Right cardiac atrium (tissue), 5 donors: Measurements from ENCODE around the gene RTEL1. TPM values are rescaled to one million over a fixed set of nuclear protein-coding genes. Genes with fewer than 3 reads are reported as not detected.
"Not testable (repeated sequence)": the region's sequence is repeated elsewhere in the genome, so short reads cannot be mapped to it uniquely, and the experiment has no call there.

Experiments
- ATAC-seq, 2 donors: fragments of 200-7000 bp; cut with Tn5 transposase; one replicate each; pipeline versions ENCODE4 v1.8.0 to v1.9.1; 2020; ENCODE audit warnings: moderate library complexity in 2 of 2, mild to moderate bottlenecking in 1 of 2
- DNase-seq, 3 donors: peaks; one replicate each; pipeline ENCODE4 v3.0.0-alpha.2; 2020
- H3K27ac ChIP-seq: one replicate; pipeline ENCODE4 v1.5.1; 2013; ENCODE audit warnings: mild to moderate bottlenecking, low read length, control low read depth, moderate library complexity
- H3K27me3 ChIP-seq: one replicate; pipeline ENCODE4 v1.6.1; 2013; ENCODE audit not compliant: control insufficient read depth, insufficient read depth
- H3K4me1 ChIP-seq: one replicate; pipeline ENCODE4 v1.6.1; 2013; ENCODE audit warnings: low read length; ENCODE audit not compliant: control insufficient read depth, insufficient read depth
- H3K4me3 ChIP-seq: one replicate; pipeline ENCODE4 v1.5.1; 2013; ENCODE audit warnings: low read length, control low read depth
- H3K9me3 ChIP-seq: one replicate; pipeline ENCODE4 v1.6.1; 2013; ENCODE audit warnings: low read length; ENCODE audit not compliant: control insufficient read depth
- WGBS: extraction: QIAGEN DNeasy Blood & Tissue Kit; methylation state at CpG from one replicate; pipeline ENCODE4 v1.1.7; 2013; 5-methylcytosine and 5-hydroxymethylcytosine counted together
- intact Hi-C, 4 donors: fragments of 100-400 bp; cut with DNase I; formaldehyde crosslinking; loops; one replicate each; pipeline versions ENCODE4 v1.11.0 to v1.14.0; 2022 to 2023
- long read RNA-seq, 4 donors: library from polyadenylated mRNA; unstranded; transcript quantifications; one replicate each; pipeline ENCODE4 v2.0.0, GENCODE V29; 2020 to 2021
- polyA plus RNA-seq: library from polyadenylated mRNA; stranded (reverse); fragments of 200-250 nt; gene quantifications from one replicate; pipeline ENCODE4 v1.2.3, GENCODE V29; 2013
- total RNA-seq, 4 donors: library from RNA; stranded (reverse); fragmentation: NEBNext Ultra II Directional; extraction: Animal tissue kit (Norgen Biotek cat#: 25700); gene quantifications; one replicate each; pipeline ENCODE4 v1.2.1, GENCODE V29; 2021
- donor health status: healthy with polysubstance abuse.
- donor health status: DM: no; HTN: yes; CAD: no.
- donor health status: DM: no; HTN: no; CAD: no.
- donor health status: DM: no; HTN: yes; CAD: no; lungs with severe emphysema.
- donor health status: DM: yes; HTN: yes; CAD: no.

Gene RTEL1
- total RNA-seq (10 to 100 TPM; 12.3 to 14.8 (median 13.3) TPM), polyA plus RNA-seq (7.7 TPM)
- long read RNA-seq, donor 1, full-length matches to known transcripts, result 1 of 20 reads
- long read RNA-seq, donor 1, partial matches to known transcripts, result 13 of 20 reads
- long read RNA-seq, donor 1, other reads (novel, unspliced or antisense), result 6 of 20 reads
- long read RNA-seq, donor 2, partial matches to known transcripts, result 4 of 11 reads
- long read RNA-seq, donor 2, other reads (novel, unspliced or antisense), result 7 of 11 reads
- long read RNA-seq, donor 3, full-length matches to known transcripts, result 5 of 28 reads
- long read RNA-seq, donor 3, partial matches to known transcripts, result 17 of 28 reads
- long read RNA-seq, donor 3, other reads (novel, unspliced or antisense), result 6 of 28 reads
- long read RNA-seq, donor 4, partial matches to known transcripts, result 4 of 6 reads
- long read RNA-seq, donor 4, other reads (novel, unspliced or antisense), result 2 of 6 reads

GRCh38 chr20:63657937-63658748, at the start of gene RTEL1:
Gene RTEL1 (plus strand): TSS chr20:63658312. CDS start chr20:63659403, 1,091 bp downstream.
- peaks cover 6% of the 10 kb centered on the region for H3K4me1 ChIP-seq
- no peaks in the 10 kb centered on the region for H3K9me3 ChIP-seq
- DNase-seq (peak; percentile 94 to 98 (median 97)), ATAC-seq (peak; percentile 96)
- H3K27me3 ChIP-seq, result no peaks in the 10 kb centered on the region
- peak within 1 kb of the TSS; percentile 76 for H3K27ac ChIP-seq
- intact Hi-C loops, result loop anchor here in 1 of 4 donors (10.0 kb wide), 1 partner anchor 317 kb away; the partner anchor contains the start of gene SAMD10
- WGBS, result 2% methylated on average over 73 of the region's 73 CpGs
- H3K4me3 ChIP-seq, result peak within 1 kb of the TSS; percentile 80

- Histone ChIP-seq H3K27ac (no peak overlapping the region), H3K4me3 (no peak overlapping the region), H3K9me3 (no peaks in the 10 kb centered on the region), H3K4me1 (no peaks in the 10 kb centered on the region), H3K27me3 (no peaks in the 10 kb centered on the region)
- 88% methylated on average over 17 of the region's 17 CpGs for WGBS
- DNase-seq (no peak), ATAC-seq (no peak)
- intact Hi-C loops, result no loop called here
These were observed 47.3 kb upstream of the RTEL1 start for GRCh38 chr20:63610581-63611435.

GRCh38 chr20:63611646-63612045, 46.5 kb upstream of the RTEL1 start:
- Histone ChIP-seq H3K4me3 (no peak overlapping the region), H3K27me3 (no peaks in the 10 kb centered on the region), H3K27ac (no peak overlapping the region), H3K4me1 (no peaks in the 10 kb centered on the region), H3K9me3 (no peaks in the 10 kb centered on the region)
- ATAC-seq (no peak), DNase-seq (no peak)
- intact Hi-C loops, result loop anchor here in 1 of 4 donors (2.0 kb wide), 1 partner anchor 75 kb away; the partner anchor contains the start of gene PTK6
- WGBS, result 87% methylated on average over 10 of the region's 10 CpGs

GRCh38 chr20:63612276-63612931, 45.7 kb upstream of the RTEL1 start:
- no peak overlapping the region for H3K27ac ChIP-seq
- H3K4me3 ChIP-seq, result no peak overlapping the region
- H3K9me3 ChIP-seq, result no peaks in the 10 kb centered on the region
- 77% methylated on average over 20 of the region's 20 CpGs for WGBS
- H3K4me1 ChIP-seq, result no peaks in the 10 kb centered on the region
- ATAC-seq (peak; percentile 36 to 55), DNase-seq (no peak)
- intact Hi-C loops, result loop anchor here in 1 of 4 donors (2.0 kb wide), 1 partner anchor 76 kb away; the partner anchor contains the start of gene PTK6
- no peaks in the 10 kb centered on the region for H3K27me3 ChIP-seq

GRCh38 chr20:63613863-63614594, 44.1 kb upstream of the RTEL1 start:
- not testable (repeated sequence) for ATAC-seq, DNase-seq, H3K27ac ChIP-seq, H3K4me3 ChIP-seq, H3K27me3 ChIP-seq, H3K9me3 ChIP-seq, H3K4me1 ChIP-seq
- 83% methylated on average over 18 of the region's 18 CpGs for WGBS
- intact Hi-C loops, result loop anchor here in 1 of 4 donors (2.0 kb wide), 1 partner anchor 77 kb away; the partner anchor contains the start of gene PTK6

GRCh38 chr20:63617092-63617875, 40.8 kb upstream of the RTEL1 start:
- ATAC-seq (peak in 1 of 2 donors; percentile 22), DNase-seq (peak in 1 of 3 donors; percentile 64)
- H3K9me3 ChIP-seq, result no peaks in the 10 kb centered on the region
- H3K4me1 ChIP-seq, result no peaks in the 10 kb centered on the region
- no peak overlapping the region for H3K4me3 ChIP-seq
- no peaks in the 10 kb centered on the region for H3K27me3 ChIP-seq
- intact Hi-C loops, result no loop called here
- H3K27ac ChIP-seq, result no peak overlapping the region
- 94% methylated on average over 41 of the region's 41 CpGs for WGBS

GRCh38 chr20:63617876-63618265, 40.2 kb upstream of the RTEL1 start:
- ATAC-seq (no peak), DNase-seq (peak in 1 of 3 donors; percentile 31)
- 86% methylated on average over 8 of the region's 8 CpGs for WGBS
- no peaks in the 10 kb centered on the region for H3K27me3 ChIP-seq
- H3K4me1 ChIP-seq, result no peaks in the 10 kb centered on the region
- intact Hi-C loops, result no loop called here
- no peak overlapping the region for H3K27ac ChIP-seq
- no peak overlapping the region for H3K4me3 ChIP-seq
- no peaks in the 10 kb centered on the region for H3K9me3 ChIP-seq

GRCh38 chr20:63618291-63618980, 39.7 kb upstream of the RTEL1 start:
- Histone ChIP-seq H3K9me3 (no peaks in the 10 kb centered on the region), H3K27me3 (no peaks in the 10 kb centered on the region), H3K4me3 (no peak overlapping the region), H3K27ac (no peak overlapping the region), H3K4me1 (no peaks in the 10 kb centered on the region)
- peak in 1 of 2 donors; percentile 5 for ATAC-seq
- WGBS, result 86% methylated on average over 11 of the region's 11 CpGs
- intact Hi-C loops, result no loop called here
- DNase-seq, result peak in 1 of 3 donors; percentile 17

- 92% methylated on average over 16 of the region's 16 CpGs for WGBS
- H3K4me3 ChIP-seq, result no peak overlapping the region
- no peaks in the 10 kb centered on the region for H3K9me3 ChIP-seq
- H3K4me1 ChIP-seq, result no peaks in the 10 kb centered on the region
- DNase-seq, result peak in 1 of 3 donors; percentile 12
- H3K27ac ChIP-seq, result no peak overlapping the region
- no peak for ATAC-seq
- H3K27me3 ChIP-seq, result no peaks in the 10 kb centered on the region
- intact Hi-C loops, result no loop called here
These were observed 39.0 kb upstream of the RTEL1 start for GRCh38 chr20:63619086-63619485.
